MM.1S (cell line): ENCODE measurements around the gene SLC1A7.

Experiments
- EZH2 ChIP-seq: fragments of 300-600 bp; sonication (generic); optimal IDR thresholded peaks from 2 replicates; pipeline ENCODE3; 2017; ENCODE audit warnings: low read depth, mild to moderate bottlenecking, antibody characterized with exemption, low read length, mixed read lengths
- EZH2phosphoT487 ChIP-seq: fragments of 300-600 bp; sonication (generic); IDR thresholded peaks from 2 replicates; pipeline ENCODE4 v1.6.1; 2018; ENCODE audit warnings: antibody characterized with exemption, low read length
- TF ChIP-seq, protein P1 (sequence below): fragments of 300-600 bp; sonication (generic); IDR thresholded peaks from 2 replicates; pipeline ENCODE4 v1.5.1; 2016; ENCODE audit warnings: antibody characterized with exemption, low read length, mixed read lengths

DNA sequence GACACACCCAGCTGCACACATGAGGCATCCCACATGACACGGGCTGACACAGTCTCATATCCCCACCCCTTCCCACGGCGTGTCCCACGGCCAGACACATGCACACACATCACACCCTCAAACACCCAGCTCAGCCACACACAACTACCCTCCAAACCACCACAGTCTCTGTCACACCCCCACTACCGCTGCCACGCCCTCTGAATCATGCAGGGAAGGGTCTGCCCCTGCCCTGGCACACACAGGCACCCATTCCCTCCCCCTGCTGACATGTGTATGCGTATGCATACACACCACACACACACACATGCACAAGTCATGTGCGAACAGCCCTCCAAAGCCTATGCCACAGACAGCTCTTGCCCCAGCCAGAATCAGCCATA is 57.9 kb downstream of the SLC1A7 start:
- TF ChIP-seq, protein P1, sequence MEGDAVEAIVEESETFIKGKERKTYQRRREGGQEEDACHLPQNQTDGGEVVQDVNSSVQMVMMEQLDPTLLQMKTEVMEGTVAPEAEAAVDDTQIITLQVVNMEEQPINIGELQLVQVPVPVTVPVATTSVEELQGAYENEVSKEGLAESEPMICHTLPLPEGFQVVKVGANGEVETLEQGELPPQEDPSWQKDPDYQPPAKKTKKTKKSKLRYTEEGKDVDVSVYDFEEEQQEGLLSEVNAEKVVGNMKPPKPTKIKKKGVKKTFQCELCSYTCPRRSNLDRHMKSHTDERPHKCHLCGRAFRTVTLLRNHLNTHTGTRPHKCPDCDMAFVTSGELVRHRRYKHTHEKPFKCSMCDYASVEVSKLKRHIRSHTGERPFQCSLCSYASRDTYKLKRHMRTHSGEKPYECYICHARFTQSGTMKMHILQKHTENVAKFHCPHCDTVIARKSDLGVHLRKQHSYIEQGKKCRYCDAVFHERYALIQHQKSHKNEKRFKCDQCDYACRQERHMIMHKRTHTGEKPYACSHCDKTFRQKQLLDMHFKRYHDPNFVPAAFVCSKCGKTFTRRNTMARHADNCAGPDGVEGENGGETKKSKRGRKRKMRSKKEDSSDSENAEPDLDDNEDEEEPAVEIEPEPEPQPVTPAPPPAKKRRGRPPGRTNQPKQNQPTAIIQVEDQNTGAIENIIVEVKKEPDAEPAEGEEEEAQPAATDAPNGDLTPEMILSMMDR, result no peak
- TF ChIP-seq EZH2phosphoT487, result no peak
- no peak for TF ChIP-seq EZH2
